Astrocyte (in vitro differentiated cells and primary cell): Measurements from ENCODE around the gene CRELD2. TPM values are rescaled to one million over a fixed set of nuclear protein-coding genes. Genes with fewer than 3 reads are reported as not detected.

Experiments used
- DNase-seq: peaks from one replicate; pipeline ENCODE4 v3.0.0-alpha.2; 2010; ENCODE audit warnings: low read depth
- FAIRE-seq: peaks from 2 replicates; lab custom pipeline; 2011; peaks lifted over from hg19 to GRCh38; lab: Jason Lieb, UNC
- H2AFZ ChIP-seq: 2 replicates; pipeline ENCODE4 v1.6.0; 2012; ENCODE audit warnings: low read depth, low read length, inconsistent platforms
- H3K27ac ChIP-seq: 2 replicates; pipeline ENCODE4 v1.5.1; 2011; ENCODE audit warnings: low read depth, low read length, inconsistent platforms
- H3K27me3 ChIP-seq: 2 replicates; pipeline ENCODE4 v1.6.0; 2011; ENCODE audit warnings: low read length, inconsistent platforms; ENCODE audit not compliant: insufficient read depth
- H3K36me3 ChIP-seq: 2 replicates; pipeline ENCODE4 v1.5.1; 2011; ENCODE audit warnings: low read length, inconsistent platforms; ENCODE audit not compliant: insufficient read depth
- H3K4me1 ChIP-seq: 2 replicates; pipeline ENCODE4 v1.5.1; 2011; ENCODE audit warnings: low read length, inconsistent platforms; ENCODE audit not compliant: insufficient read depth
- H3K4me2 ChIP-seq: 2 replicates; pipeline ENCODE4 v1.6.0; 2012; ENCODE audit warnings: low read length, inconsistent platforms
- H3K4me3 ChIP-seq: 2 replicates; pipeline ENCODE4 v1.5.1; 2011; ENCODE audit warnings: low read depth, mild to moderate bottlenecking, low read length, inconsistent platforms; ENCODE audit not compliant: insufficient read depth
- H3K79me2 ChIP-seq: 2 replicates; pipeline ENCODE4 v1.6.0; 2012; ENCODE audit warnings: mild to moderate bottlenecking, low read length, inconsistent platforms; ENCODE audit not compliant: insufficient read depth
- H3K9ac ChIP-seq: 2 replicates; pipeline ENCODE4 v1.6.0; 2012; ENCODE audit warnings: mild to moderate bottlenecking, low read length, inconsistent platforms
- H3K9me3 ChIP-seq: 2 replicates; pipeline ENCODE4 v1.5.1; 2012; ENCODE audit warnings: low read depth, mild to moderate bottlenecking, low read length, inconsistent platforms; ENCODE audit not compliant: insufficient read depth
- H4K20me1 ChIP-seq: 2 replicates; pipeline ENCODE4 v1.6.0; 2012; ENCODE audit warnings: low read length, inconsistent platforms; ENCODE audit not compliant: insufficient read depth
- H3K27ac Mint-ChIP-seq: one replicate; pipeline ENCODE4 v1.8.0; 2021; ENCODE audit warnings: mild to moderate bottlenecking, mixed read lengths; ENCODE audit not compliant: unreplicated experiment
- H3K27me3 Mint-ChIP-seq: one replicate; pipeline ENCODE4 v1.8.0; 2021; ENCODE audit warnings: low read depth, mixed read lengths; ENCODE audit not compliant: unreplicated experiment
- H3K36me3 Mint-ChIP-seq: one replicate; pipeline ENCODE4 v1.8.0; 2021; ENCODE audit warnings: low read depth, mixed read lengths; ENCODE audit not compliant: unreplicated experiment
- H3K4me1 Mint-ChIP-seq: one replicate; pipeline ENCODE4 v1.8.0; 2021; ENCODE audit warnings: low read depth, mixed read lengths; ENCODE audit not compliant: unreplicated experiment
- H3K4me3 Mint-ChIP-seq: one replicate; pipeline ENCODE4 v1.8.0; 2021; ENCODE audit warnings: mild to moderate bottlenecking, moderate library complexity, mixed read lengths; ENCODE audit not compliant: unreplicated experiment
- H3K9me3 Mint-ChIP-seq: one replicate; pipeline ENCODE4 v1.8.0; 2021; ENCODE audit warnings: mild to moderate bottlenecking, mixed read lengths; ENCODE audit not compliant: unreplicated experiment
- EZH2 ChIP-seq: IDR thresholded peaks from 2 replicates; pipeline ENCODE4 v1.6.1; 2012; ENCODE audit warnings: mild to moderate bottlenecking, low read length, inconsistent platforms; ENCODE audit not compliant: insufficient read depth
- total RNA-seq: library from RNA; stranded (reverse); gene quantifications from 2 replicates; pipeline ENCODE4 v1.2.1, GENCODE V29; 2021
- TF ChIP-seq, protein P1 (sequence below): IDR thresholded peaks from 2 replicates; pipeline ENCODE4 v1.5.1; 2011; ENCODE audit warnings: low read depth, mild to moderate bottlenecking, inconsistent platforms, low read length, moderate library complexity; ENCODE audit not compliant: insufficient read depth

Gene CRELD2
- total RNA-seq, 1 donor from 2014 or later = 49.6 TPM

DNA sequence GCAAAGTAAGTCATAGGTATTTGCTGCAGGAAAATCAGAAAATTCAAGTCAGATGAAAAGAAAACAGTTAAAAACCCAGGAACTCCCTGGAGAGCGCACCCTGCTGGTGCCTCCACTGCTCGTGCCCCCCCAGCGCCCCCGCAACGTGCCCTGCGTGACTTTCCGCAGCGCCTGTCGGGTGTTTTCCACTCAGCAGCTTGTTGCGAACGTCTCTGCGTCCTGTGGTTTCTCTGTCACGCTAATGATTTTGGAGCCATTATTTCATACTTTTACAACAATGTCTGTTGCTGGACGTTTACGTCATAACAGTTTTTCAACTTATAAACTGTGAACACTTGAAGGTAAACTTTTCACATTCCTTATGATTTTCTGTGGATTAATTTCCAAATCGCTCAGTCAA lies 5.0 kb downstream of the CRELD2 start:
- no peak overlapping the region for H2AFZ ChIP-seq
- no peak for FAIRE-seq
- no peak for TF ChIP-seq EZH2
- TF ChIP-seq, protein P1, sequence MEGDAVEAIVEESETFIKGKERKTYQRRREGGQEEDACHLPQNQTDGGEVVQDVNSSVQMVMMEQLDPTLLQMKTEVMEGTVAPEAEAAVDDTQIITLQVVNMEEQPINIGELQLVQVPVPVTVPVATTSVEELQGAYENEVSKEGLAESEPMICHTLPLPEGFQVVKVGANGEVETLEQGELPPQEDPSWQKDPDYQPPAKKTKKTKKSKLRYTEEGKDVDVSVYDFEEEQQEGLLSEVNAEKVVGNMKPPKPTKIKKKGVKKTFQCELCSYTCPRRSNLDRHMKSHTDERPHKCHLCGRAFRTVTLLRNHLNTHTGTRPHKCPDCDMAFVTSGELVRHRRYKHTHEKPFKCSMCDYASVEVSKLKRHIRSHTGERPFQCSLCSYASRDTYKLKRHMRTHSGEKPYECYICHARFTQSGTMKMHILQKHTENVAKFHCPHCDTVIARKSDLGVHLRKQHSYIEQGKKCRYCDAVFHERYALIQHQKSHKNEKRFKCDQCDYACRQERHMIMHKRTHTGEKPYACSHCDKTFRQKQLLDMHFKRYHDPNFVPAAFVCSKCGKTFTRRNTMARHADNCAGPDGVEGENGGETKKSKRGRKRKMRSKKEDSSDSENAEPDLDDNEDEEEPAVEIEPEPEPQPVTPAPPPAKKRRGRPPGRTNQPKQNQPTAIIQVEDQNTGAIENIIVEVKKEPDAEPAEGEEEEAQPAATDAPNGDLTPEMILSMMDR = no peak

GRCh38 chr22:49924113-49924833 lies 5.8 kb downstream of the CRELD2 start:
- no peak for TF ChIP-seq EZH2
- TF ChIP-seq, protein P1 = no peak
- FAIRE-seq = no peak
- Histone ChIP-seq H3K36me3 (peaks cover 5% of the 10 kb centered on the region), H3K79me2 (peaks cover 6% of the 10 kb centered on the region), H3K4me1 (peaks cover 4% of the 10 kb centered on the region), H3K27me3 (no peaks in the 10 kb centered on the region), H3K9ac (no peak overlapping the region), H3K9me3 (no peaks in the 10 kb centered on the region), H2AFZ (no peak overlapping the region), H3K27ac (no peak overlapping the region), H3K4me3 (no peak overlapping the region), H3K4me2 (no peak overlapping the region), H4K20me1 (peaks cover 11% of the 10 kb centered on the region)
- Mint-ChIP-seq H3K27me3 (peaks cover 6% of the 10 kb centered on the region), H3K36me3 (peaks cover 2% of the 10 kb centered on the region), H3K9me3 (no peaks in the 10 kb centered on the region), H3K4me3 (no peak overlapping the region), H3K27ac (no peak overlapping the region), H3K4me1 (no peaks in the 10 kb centered on the region)
- no peak for DNase-seq

More for the DNA sequence above, 5.0 kb downstream of the CRELD2 start:
- H3K9me3 ChIP-seq = no peaks in the 10 kb centered on the region
- H3K4me1 Mint-ChIP-seq = no peaks in the 10 kb centered on the region
- H3K9me3 Mint-ChIP-seq = no peaks in the 10 kb centered on the region
- no peak overlapping the region for H3K9ac ChIP-seq
- peaks cover 11% of the 10 kb centered on the region for H4K20me1 ChIP-seq
- H3K27ac Mint-ChIP-seq = no peak overlapping the region
- H3K4me3 Mint-ChIP-seq = no peak overlapping the region
- H3K4me3 ChIP-seq = no peak overlapping the region
- H3K79me2 ChIP-seq = peaks cover 12% of the 10 kb centered on the region
- H3K27me3 ChIP-seq = no peaks in the 10 kb centered on the region
- H3K27ac ChIP-seq = no peak overlapping the region
- peaks cover 2% of the 10 kb centered on the region for H3K36me3 Mint-ChIP-seq
- no peak overlapping the region for H3K4me2 ChIP-seq
- H3K27me3 Mint-ChIP-seq = peaks cover 6% of the 10 kb centered on the region
- no peak for DNase-seq
- H3K4me1 ChIP-seq = peaks cover 8% of the 10 kb centered on the region
- H3K36me3 ChIP-seq = peaks cover 5% of the 10 kb centered on the region

DNA sequence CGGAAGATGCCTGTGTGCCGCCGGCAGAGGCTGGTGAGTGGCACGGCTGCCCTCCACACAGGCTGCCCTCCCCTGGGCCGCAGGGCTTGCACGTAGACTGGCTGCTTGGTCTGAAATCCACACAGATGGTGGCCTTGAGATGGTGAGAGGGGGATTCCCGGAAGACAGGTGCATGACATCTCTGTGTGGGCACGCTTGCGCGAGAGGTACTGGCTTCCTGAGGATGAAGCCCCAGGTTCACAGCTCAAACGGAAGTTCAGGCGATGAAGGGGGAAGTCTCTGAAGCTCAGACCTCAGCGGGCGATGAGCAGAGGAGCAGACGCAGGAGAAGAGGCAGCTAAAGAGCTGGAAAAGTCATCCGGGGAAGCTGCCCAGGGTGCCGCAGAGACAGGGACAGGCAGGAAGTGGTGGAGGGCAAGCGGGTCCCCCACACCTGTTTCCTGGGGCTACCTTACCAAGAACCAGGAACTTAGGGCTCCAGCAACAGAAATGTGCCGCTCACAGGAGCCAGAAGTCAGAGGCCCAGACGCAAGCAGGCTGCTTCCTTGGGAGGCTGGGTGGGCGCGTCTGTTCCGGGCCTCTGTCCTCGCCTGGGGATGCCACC lies 7.2 kb downstream of the CRELD2 start:
- Histone ChIP-seq H3K9me3 (no peaks in the 10 kb centered on the region), H3K27me3 (no peaks in the 10 kb centered on the region), H3K79me2 (no peaks in the 10 kb centered on the region), H3K4me1 (no peaks in the 10 kb centered on the region), H3K27ac (no peak overlapping the region), H2AFZ (no peak overlapping the region), H3K4me2 (no peak overlapping the region), H4K20me1 (no peaks in the 10 kb centered on the region), H3K4me3 (no peak overlapping the region), H3K36me3 (peaks cover 2% of the 10 kb centered on the region), H3K9ac (no peak overlapping the region)
- Mint-ChIP-seq H3K9me3 (no peaks in the 10 kb centered on the region), H3K36me3 (peaks cover 2% of the 10 kb centered on the region), H3K4me1 (no peaks in the 10 kb centered on the region), H3K27me3 (peaks cover 12% of the 10 kb centered on the region), H3K4me3 (no peak overlapping the region), H3K27ac (no peak overlapping the region)
- FAIRE-seq = no peak
- no peak for TF ChIP-seq EZH2
- no peak for DNase-seq
